HL-60/S4 treated with phorbol 12-myristate 13-acetate at 8.2 ng/mL for 4 days and 3 days (cell line): ENCODE measurements around the gene RAB22A.

ENCODE experiments used
- in situ Hi-C: fragments of 300-500 bp; cut with MboI; formaldehyde crosslinking; loops from 2 replicates; pipeline ENCODE4 v1.15.0; 2022; ENCODE audit warnings: low sequenced_read_pairs

RAB22A gene

GRCh38 chr20:58384821-58385220 lies 75.3 kb downstream of the RAB22A start:
- in situ Hi-C loops: no loop called here

- in situ Hi-C loops: no loop called here
Measured at GRCh38 chr20:58388028-58388601, 78.6 kb downstream of the RAB22A start.

DNA sequence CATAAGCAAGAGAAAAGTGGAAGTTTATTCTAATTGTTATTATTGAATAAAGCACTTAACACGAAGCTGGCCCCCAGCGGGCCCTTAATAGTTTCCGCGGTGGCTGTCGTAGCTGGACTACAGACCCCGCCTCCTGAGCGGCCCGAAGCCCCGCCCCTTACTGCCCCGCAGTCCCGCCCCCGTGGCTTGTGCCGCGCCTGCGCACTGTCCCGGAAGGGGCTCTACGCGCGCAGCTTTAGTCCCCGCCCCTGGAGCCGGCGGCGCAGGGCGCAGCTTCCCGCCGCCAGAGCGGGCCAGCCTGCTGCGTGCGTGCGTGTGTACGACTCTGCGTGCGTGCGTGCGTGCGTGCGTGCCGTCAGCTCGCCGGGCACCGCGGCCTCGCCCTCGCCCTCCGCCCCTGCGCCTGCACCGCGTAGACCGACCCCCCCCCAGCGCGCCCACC lies 79.4 kb downstream of the RAB22A start, which contains the start of gene VAPB:
VAPB (plus strand) TSS at position 348 of the 442 bp plus-strand sequence. CDS start 231 bp downstream, outside the sequence.
- in situ Hi-C loops: no loop called here

DNA sequence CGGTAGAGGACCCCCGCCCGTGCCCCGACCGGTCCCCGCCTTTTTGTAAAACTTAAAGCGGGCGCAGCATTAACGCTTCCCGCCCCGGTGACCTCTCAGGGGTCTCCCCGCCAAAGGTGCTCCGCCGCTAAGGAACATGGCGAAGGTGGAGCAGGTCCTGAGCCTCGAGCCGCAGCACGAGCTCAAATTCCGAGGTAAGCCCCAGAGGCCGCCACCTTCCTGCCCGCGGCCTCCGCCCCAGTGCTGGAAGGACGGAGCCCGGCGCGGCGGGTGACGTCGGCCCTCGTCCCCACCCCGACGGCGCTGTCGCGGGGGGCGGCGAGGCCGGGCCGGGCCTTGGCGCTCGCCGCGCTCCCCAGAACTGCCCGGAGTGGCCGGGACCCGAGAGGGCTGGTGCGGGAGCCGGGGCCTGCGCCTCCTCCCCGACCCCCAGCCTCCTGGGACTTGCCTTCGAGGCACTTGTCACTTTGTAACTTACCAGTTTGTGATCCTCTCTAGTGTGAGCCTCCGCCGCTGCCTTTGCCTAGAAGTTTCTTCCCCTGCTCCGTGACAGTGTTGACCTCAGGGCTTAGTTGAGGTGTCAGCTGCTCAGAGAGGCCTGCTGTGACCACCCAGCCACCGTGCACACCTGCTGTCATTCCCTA lies 79.9 kb downstream of the RAB22A start:
- in situ Hi-C loops: no loop called here

DNA sequence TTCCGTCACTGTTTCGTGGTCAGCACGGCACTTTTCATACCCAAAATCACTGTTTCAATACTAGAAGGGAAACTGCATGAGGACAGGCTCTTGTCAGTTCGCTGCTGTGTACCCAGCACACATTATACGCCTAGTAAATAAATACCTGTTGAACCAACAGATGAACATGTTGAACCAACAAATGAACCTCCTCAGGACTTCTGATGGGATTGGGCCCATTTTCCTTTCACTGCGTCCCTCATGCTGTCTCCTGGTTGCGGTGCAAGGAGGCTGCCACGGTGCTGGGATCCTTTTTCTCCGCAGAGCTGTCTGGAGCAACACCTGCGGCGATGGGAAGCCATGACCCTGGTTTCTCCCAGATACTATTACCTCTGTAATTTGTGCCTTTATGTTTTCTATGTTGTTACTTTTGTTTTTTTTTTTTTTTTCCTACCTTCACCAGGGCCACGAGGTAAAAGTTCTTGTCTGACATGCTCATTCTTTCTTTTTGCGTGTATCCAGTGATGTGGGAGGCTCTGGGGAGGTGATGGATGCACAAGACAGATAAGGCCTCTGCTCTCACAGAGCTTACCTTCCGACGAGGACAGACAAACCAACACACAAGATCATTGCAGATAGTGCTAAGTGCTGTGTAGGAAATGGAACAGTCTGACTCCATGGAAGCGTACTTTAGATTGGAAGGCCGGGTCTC lies 80.6 kb downstream of the RAB22A start:
- in situ Hi-C loops: no loop called here

- in situ Hi-C loops: no loop called here
Measured at GRCh38 chr20:58390659-58391035, 81.1 kb downstream of the RAB22A start.

GRCh38 chr20:58392286-58392685 lies 82.8 kb downstream of the RAB22A start:
- in situ Hi-C loops: no loop called here

DNA sequence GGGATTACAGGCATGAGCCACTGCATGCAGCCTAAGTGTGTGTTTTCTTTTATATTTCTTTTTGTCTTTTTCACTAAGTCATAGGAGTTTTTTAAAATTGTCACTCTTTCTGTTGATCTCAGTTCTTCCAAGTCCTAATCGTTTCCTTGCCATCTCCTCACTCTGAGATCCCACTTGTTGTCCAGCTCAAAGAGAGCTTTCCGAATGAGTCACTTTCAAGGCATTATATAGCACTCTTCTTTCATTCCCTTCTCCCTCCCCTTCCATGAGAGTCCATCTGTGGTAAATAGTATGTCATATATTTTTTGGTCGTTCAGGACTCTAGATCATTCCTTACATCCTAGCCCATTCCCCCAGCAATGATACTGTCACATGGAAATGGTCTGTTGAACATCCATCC lies 83.8 kb downstream of the RAB22A start:
- in situ Hi-C loops: no loop called here

DNA sequence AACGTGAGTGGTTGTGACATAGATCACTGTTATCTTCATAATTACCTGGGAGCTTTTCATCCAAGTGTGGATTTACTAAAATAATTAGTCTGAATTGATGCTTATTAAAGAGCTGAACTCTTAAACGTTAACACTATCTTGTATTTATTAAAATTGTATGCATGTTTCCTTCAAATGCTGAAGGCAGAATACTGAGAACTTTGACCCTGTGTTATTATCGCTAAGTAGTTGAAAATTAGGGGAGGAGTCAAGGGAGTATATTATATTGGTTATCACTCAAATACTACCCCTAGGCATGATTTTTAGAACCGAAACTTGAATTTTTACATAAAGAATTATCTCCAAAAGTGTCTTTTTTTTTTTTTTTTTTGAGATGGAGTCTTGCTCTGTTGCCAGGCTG lies 85.3 kb downstream of the RAB22A start:
- in situ Hi-C loops: no loop called here

- in situ Hi-C loops: no loop called here
Measured at GRCh38 chr20:58395604-58396003, 86.1 kb downstream of the RAB22A start.

DNA sequence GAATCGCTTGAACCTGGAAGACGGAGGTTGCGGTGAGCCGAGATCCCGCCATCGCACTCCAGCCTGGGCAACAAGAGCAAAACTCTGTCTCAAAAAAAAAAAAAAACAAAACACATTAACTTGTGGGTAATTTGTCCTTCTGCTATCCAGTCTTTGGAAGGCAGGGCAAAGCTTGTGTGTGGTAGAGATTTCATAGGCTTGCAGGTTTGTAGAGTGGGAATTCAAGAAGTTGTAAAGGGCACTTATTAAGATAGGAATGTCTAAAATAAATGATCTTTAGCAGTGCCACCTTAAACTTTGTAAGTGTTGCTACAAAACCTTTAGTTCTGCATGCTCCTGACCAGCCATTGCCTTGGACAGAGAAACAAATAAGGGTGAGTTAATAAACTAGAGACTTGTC lies 87.9 kb downstream of the RAB22A start:
- in situ Hi-C loops: no loop called here

DNA sequence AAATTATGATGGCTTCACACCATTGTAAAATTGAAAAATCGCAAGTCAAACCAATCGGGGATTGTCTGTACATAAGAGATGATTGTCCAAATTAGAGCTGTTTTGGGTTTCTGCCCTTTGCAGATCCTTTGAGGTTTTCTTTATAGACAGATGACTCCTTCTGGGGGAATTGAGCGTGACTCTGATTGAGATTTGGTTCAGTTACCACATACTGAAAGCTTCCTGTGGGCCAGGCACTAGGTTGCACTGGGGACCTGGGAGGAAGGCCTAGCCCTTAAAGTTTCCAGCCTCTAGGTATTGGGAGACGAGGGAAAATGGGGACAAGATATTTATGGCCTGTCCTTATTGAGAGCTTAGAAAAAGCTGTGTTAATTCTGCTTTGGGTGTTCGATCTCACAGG lies 88.7 kb downstream of the RAB22A start:
- in situ Hi-C loops: no loop called here

GRCh38 chr20:58399926-58400325 lies 90.4 kb downstream of the RAB22A start:
- in situ Hi-C loops: no loop called here

GRCh38 chr20:58401162-58401561 lies 91.6 kb downstream of the RAB22A start:
- in situ Hi-C loops: no loop called here

- in situ Hi-C loops: no loop called here
Measured at GRCh38 chr20:58402305-58402704, 92.8 kb downstream of the RAB22A start.

- in situ Hi-C loops: no loop called here
Measured at GRCh38 chr20:58402827-58403226, 93.3 kb downstream of the RAB22A start.

- in situ Hi-C loops: no loop called here
Measured at GRCh38 chr20:58403272-58403671, 93.8 kb downstream of the RAB22A start.

DNA sequence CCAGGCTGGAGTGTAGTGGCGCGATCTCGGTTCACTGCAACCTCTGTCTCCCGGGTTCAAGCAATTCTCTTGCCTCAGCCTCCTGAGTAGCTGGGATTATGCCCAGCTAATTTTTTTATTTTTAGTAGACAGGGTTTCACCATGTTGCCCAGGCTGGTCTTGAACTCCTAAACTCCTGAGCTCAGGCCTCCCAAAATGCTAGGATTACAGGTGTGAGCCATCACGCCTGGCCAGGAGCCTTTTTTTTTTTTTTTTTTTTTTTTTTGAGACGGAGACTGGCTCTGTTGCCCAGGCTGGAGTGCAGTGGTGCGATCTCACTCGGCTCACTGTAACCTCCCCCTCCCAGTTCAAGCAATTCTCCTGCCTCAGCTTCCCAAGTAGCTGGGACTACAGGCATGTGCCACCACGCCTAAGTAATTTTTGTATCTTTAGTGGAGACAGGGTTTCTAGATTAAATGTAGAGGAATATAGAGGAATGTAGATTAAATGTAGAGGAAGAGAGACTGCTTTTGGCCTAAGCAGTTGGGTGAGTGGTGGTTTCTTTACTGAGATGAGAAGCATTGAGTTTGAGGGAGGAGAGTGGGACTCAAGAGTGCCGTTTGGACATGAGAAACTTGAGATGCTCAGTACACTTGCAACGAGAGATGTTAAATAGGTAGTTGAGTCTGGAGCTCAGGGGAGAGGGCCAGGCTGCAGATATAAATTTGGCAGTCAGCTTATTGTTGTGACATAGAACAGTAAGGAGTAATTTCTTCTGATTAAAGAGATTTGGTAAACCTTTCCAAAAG lies 96.2 kb downstream of the RAB22A start:
- in situ Hi-C loops: no loop called here

DNA sequence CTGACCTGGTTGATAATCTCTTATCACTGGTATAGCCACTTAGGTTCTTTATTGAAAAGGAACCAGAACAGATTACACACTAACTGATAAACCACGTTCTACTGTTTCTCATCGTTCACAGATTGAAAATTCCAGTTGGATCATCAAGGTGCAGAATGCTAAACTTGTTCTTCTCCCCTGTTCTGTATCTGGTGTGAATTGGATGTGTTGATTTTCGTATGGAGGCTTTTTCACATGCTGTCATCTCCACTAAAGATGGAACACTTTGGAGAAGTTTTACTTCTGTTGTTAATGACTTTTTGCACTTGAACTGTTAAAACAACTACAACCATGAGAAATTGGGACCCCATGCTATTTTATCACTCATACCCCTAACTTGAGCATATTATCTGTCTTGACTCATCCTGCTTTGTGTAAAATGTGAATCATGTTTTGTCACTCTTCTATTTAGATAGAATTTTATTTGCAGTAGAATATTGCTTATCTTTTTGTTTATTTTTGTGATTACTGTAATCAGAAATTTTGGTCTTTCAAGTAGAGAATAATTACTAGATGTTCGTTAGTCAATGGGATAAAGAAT lies 97.0 kb downstream of the RAB22A start:
- in situ Hi-C loops: no loop called here

DNA sequence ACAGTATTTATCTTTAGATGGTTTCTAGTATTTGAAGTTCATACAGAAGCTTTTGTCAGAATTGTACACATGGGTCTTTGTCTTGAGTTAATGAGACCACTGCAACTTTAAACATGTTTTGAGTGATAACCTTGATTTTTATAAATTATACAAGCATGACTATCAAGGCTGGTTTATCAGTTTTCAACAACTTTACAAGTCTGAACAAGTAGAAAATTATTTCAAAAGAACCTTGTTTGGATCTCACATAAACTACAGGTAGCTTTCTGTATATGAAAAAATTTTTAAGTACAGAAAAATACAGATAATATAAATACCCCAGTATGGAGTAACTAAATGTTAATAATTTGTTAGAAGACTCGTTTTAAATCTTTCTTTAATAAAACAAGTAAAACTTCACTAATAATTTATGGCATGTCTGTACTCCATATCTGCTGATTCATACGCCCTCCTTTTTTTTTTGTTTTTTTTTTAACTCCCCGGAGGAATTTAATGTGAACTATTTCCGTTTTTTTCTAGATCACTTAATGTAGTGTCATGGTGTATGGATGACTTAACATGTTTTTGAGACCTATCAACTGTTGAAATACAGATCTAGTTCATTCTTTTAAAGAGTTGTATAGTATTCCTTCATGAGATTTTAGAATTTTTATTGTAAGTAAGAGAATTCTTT lies 97.8 kb downstream of the RAB22A start:
- in situ Hi-C loops: no loop called here
